Stimulated activated CD4-positive, alpha-beta T cell treated with anti-CD3 and anti-CD28 coated beads, Interleukin-1b, Interleukin-23, amount 100 ng/mL, for 24 hours (primary cell): ENCODE results near the gene RRP1B.

Experiments
- DNase-seq, 4 experiments: peaks; one replicate each; pipeline ENCODE4 v3.0.0-alpha.2; 2020; ENCODE audit warnings: low read depth in 4 of 4, low spot score in 1 of 4

Gene RRP1B

GRCh38 chr21:43721939-43722338 lies 62.6 kb downstream of the RRP1B start:
- DNase-seq, result no peak

GRCh38 chr21:43723648-43724047 lies 64.3 kb downstream of the RRP1B start:
- no peak for DNase-seq

- DNase-seq, result no peak
Observed at GRCh38 chr21:43726686-43727518, 67.5 kb downstream of the RRP1B start.

GRCh38 chr21:43727519-43728153 lies 68.3 kb downstream of the RRP1B start:
- DNase-seq, result no peak

- no peak for DNase-seq
Observed at GRCh38 chr21:43728154-43728466, 68.8 kb downstream of the RRP1B start.

- DNase-seq, result peak; percentile 44 to 78 (median 56)
Observed at GRCh38 chr21:43728467-43729390, 69.4 kb downstream of the RRP1B start.

GRCh38 chr21:43731476-43731875 lies 72.1 kb downstream of the RRP1B start:
- DNase-seq, result no peak

- DNase-seq, result no peak
Observed at GRCh38 chr21:43731891-43732711, 72.7 kb downstream of the RRP1B start.

GRCh38 chr21:43733060-43733459 lies 73.7 kb downstream of the RRP1B start:
- DNase-seq, result no peak

GRCh38 chr21:43733529-43734071 lies 74.2 kb downstream of the RRP1B start:
- DNase-seq, result no peak

- DNase-seq, result no peak
Observed at GRCh38 chr21:43734131-43734927, 75.0 kb downstream of the RRP1B start.

- DNase-seq, result no peak
Observed at GRCh38 chr21:43734928-43735229, 75.5 kb downstream of the RRP1B start.

GRCh38 chr21:43735236-43736091 lies 76.1 kb downstream of the RRP1B start:
- DNase-seq, result no peak

GRCh38 chr21:43736224-43736883 lies 77.0 kb downstream of the RRP1B start:
- no peak for DNase-seq

- no peak for DNase-seq
Observed at GRCh38 chr21:43737158-43737950, 78.0 kb downstream of the RRP1B start.

GRCh38 chr21:43739621-43740435 lies 80.5 kb downstream of the RRP1B start:
- DNase-seq, result no peak
